ENCODE measurements around the gene TMBIM6. TPM values are rescaled to one million over a fixed set of nuclear protein-coding genes. Genes with fewer than 3 reads are reported as not detected.

The TMBIM6 gene
- total RNA-seq, 1 experiment from 2014 or later = 628 TPM

DNA sequence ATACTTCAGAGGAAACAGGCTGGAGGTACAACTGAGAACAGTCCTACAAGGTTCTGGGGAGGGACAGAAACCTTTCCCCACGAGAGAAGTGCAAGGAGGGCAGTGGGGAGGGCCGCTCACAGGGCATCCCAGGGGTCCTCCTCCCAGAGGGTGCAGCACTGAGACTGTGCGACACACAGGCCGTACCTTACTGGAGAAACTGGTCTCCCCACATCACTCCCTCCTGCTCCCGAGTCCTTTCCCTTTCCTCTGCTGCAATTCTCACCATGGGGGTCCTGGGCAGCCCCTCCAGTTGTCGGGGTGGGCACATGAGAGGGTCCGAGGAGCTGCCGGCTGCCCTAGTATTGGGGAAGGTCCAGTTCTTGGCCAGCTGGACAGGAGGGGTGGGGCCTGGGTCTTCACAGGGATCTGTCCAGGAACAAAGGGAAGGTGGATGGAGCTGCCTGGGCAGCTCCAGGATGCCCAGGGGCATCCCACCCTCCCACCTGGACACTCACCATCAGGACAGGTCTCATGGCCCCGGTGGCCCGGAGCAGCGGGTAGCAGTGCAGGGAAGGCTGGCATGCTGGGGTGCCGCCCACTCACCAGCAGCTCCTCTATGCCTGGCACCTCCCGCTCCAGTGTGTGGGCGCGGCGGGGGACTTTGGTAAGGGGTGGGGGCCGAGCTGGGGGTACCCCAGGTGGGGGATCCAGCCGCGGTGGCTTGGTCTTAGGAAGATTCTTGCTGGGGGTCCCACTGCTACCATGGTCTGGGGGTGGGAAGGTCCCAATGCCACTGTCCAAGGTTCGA lies 51.0 kb downstream of the TMBIM6 start:
- DNase-seq (ENCODE audit: low read depth) = no peak
- in situ Hi-C loops (cut with HindIII; ENCODE audit: low pct_unique_long_range_greater_than_20kb, low sequenced_read_pairs) = no loop called here

DNA sequence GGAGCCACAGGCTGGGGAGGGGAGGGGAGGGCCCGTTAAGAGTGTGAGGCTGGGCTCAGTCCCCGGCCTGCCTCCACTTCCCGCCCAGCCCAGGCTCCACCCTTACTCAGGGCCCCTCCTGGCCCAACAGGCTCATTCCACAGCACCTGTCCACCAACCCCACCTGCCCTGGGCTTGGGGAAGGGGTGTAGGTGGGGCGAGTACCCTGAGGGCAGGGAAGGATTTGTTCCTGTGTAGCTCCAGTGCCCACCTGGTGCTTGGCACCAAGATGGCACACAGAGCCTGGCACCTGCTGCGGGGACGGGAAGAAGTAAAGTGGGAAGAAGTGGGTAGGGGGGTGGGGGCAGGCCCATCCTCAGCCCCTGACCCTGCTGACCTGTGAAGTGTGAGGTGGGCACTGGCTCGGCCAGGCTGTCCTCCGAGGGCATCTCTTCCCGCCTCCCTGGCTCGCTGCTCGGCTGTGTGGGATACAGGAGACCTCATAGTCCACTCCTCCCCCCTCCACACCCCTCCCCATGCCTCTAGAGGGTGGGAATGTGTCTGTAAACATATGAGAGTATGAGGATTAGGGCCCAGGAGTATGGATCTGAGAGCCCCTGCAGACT lies 51.7 kb downstream of the TMBIM6 start:
- in situ Hi-C loops (cut with HindIII; ENCODE audit: low pct_unique_long_range_greater_than_20kb, low sequenced_read_pairs) = no loop called here

DNA sequence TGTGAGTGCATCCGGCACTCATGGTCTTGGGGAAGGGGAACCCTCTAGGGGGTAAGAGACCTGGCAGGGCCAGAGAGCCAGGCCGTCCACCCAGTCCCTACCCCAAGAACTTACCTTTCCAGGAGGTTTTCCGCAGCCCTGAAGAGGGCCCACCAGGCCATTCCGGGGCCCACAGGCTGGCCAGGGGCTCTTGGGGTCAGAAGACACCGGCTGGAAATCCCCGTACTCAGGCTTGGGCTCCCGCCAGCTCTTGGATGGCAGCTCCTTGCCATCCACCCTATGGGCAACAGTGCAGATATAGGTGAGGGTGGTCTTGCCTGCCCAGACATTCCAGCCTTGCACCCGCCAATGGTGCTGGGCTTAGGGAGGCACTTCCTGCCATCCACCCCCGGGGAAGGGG lies 52.3 kb downstream of the TMBIM6 start:
- in situ Hi-C loops (cut with HindIII; ENCODE audit: low pct_unique_long_range_greater_than_20kb, low sequenced_read_pairs) = no loop called here
- no peak for DNase-seq (ENCODE audit: low read depth)

More for the DNA sequence above, 51.7 kb downstream of the TMBIM6 start:
- DNase-seq (ENCODE audit: low read depth) = no peak

DNA sequence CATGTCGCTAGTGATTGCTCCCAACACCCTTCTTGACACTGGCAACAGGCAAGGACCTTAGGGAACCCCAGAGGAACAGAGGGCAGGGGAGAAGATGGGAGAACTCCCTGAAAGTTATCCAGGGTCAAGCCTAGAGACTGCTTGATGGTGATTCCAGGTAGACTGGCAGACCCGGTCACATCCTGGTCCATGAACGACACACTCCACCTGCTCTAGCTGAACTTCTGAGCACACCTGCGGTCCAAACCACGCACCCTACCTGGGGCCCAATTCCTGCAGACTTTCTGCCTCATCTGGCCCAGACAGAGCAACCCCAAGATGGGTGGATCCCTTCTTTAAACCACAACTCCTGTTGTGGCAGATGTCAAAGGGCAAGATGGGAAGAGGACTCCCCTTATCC lies 52.7 kb downstream of the TMBIM6 start:
- DNase-seq (ENCODE audit: low read depth) = no peak
- in situ Hi-C loops (cut with HindIII; ENCODE audit: low pct_unique_long_range_greater_than_20kb, low sequenced_read_pairs) = no loop called here

DNA sequence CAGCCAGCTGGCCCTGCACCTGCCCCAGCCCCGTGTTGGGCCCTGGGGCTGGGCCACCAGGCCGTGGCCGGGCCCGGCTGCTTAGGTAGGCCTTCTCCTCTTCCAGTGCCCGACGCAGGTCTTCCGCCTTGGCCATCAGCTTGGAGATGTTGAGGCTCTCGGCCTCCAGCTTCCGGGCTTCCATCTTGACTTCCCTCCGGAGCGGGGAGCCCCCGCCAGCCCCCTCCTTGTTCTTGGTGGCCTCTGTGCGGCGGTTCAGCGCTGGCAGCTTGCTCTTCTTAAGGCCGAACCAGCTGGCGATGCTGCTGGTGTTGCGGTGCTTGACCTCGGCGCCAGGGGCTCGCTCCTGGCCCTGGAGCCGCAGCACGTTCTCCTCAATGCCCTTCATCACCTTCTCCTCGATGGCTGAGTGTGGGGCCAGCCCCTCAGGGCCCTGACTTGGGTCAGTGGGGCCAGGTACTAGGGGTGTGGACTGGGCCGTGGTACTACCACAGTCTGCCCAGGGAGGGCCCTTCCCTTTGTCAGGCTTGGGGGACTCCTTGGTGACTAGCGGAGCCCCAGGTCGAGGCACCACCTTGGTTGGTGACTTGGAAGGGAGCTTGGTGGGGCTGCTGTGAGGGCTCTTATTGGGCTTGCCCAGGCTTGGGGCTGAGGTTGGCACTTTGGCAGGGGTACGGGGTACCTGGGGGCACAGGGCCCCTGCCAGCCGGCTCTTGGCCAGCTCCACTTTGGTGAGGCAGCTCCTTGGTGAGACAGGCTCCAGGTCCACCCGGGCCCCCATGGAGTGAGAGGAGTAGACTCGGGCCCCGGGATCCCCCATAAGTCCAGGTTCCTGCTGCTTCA lies 53.7 kb downstream of the TMBIM6 start:
- DNase-seq (ENCODE audit: low read depth) = no peak
- in situ Hi-C loops (cut with HindIII; ENCODE audit: low pct_unique_long_range_greater_than_20kb, low sequenced_read_pairs) = no loop called here

DNA sequence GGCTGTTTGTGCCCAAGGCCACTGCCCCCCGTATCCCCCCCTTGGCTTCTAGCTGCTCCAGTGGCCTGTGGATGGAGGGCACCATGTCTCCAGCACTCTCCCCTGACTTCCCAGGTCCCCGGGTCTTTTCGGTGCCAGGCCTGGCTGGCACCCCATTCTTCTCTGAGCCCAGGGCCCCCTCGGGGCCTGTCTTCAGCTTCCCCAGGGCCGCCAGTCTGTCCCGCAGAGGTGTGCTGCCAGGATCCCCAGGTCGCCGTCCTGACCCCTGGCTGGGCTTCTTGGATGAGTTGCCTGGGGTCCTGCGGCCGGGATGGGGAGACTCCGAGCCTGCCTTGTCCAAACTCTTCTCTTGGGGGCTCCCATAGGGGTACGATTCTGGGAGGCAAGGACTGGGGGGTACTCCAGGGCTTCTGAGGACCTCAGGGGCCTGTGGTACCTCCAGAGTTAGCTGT lies 54.3 kb downstream of the TMBIM6 start:
- in situ Hi-C loops (cut with HindIII; ENCODE audit: low pct_unique_long_range_greater_than_20kb, low sequenced_read_pairs) = no loop called here
- no peak for DNase-seq (ENCODE audit: low read depth)

DNA sequence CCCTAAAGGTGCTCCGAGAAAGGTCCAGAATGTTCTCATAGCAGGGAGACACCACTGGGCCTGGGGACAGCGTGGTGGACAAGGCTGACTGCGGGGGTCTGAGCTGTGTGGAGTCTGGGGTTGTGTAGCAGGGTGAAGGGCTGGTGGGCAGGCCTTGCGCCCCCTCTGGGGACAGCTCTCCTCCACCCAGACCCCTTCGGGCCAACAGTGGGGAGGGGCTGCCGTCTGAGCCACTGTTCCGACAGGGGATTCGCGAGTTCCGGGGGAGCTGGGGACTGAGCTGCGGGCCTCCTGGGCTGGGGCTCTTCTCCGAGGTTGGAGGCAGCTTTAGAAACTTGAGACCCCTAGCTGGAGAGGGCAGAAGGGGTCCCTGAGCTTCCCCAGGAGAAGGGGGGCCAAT lies 54.8 kb downstream of the TMBIM6 start:
- DNase-seq (ENCODE audit: low read depth) = no peak
- in situ Hi-C loops (cut with HindIII; ENCODE audit: low pct_unique_long_range_greater_than_20kb, low sequenced_read_pairs) = no loop called here

DNA sequence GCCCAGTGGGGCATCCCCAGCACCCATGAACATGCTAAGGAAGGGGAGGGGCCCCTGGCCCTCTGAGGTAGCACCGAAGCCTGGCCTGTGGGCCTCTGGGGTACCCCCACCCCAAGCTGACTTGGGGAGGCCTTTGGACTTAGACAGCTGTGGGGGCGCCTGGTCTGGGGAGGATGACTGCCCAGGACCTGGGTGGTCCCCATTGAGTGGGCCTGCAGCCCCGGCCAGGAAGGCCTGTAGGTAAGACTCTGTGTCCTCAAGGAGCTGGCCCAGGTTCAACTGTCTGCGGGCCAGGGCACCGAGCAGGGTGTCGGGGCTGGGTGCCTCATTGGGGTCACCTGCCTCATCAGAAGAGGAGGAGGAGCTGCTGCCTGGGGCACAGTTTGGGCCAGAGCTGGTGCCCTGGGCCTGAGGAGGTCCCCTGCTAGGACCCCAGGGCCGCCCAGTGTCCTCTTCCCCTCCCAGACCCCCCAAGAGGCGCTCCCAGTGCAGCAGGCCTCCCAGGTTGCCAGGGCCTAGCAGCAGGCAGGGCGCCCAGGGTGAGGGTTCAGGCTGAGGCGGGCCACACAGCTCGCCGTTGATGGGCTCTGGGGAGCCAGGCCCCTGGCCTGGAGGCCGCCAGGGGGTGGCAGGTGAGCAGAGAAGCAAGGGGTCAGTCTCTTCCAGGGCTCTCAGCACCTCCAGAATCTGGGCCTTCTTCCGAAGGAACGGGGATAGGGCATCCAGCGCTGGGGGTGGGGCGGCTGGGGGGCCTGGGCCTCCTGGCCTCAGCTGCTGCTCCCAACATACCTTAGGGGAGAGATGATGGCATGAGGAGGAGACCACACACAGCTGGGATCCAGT lies 55.5 kb downstream of the TMBIM6 start:
- DNase-seq (ENCODE audit: low read depth) = no peak
- in situ Hi-C loops (cut with HindIII; ENCODE audit: low pct_unique_long_range_greater_than_20kb, low sequenced_read_pairs) = no loop called here

DNA sequence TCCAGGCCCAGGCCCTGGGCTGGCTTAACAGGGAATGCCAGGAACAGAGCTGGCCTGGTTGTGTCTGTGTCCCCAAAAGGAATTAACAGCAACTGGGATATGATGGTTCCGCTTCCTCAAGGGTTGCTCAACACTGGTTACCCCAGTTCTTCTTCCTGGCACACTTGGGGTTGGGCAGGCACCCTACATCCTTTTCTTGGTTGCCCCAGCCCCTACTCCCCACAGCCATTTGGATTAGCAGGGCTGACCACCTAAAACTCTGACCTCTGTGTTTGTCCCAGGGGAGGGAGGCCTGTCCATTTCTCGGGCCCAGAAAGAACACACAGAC lies 56.1 kb downstream of the TMBIM6 start:
- DNase-seq (ENCODE audit: low read depth) = no peak
- in situ Hi-C loops (cut with HindIII; ENCODE audit: low pct_unique_long_range_greater_than_20kb, low sequenced_read_pairs) = no loop called here

DNA sequence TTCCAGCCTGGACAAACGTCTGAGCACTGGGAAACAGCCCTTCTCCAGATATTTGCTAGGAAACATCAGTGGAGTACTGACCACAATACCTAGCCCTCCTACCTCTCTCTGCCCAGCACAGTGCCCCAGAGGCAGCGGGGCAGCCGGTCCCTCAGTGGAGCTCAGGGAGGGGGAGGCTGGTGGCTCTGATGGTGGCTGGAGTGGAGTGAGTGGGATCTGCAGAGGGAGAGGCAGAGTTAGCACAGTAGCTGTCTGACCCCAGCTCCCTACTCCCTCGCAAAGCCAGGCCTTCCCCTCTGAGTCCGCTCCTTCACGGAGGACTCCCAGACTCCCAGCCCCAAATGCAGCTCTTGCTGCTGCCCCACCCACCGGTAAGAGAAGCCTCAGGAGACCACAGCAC lies 56.9 kb downstream of the TMBIM6 start:
- DNase-seq (ENCODE audit: low read depth) = no peak
- in situ Hi-C loops (cut with HindIII; ENCODE audit: low pct_unique_long_range_greater_than_20kb, low sequenced_read_pairs) = no loop called here

DNA sequence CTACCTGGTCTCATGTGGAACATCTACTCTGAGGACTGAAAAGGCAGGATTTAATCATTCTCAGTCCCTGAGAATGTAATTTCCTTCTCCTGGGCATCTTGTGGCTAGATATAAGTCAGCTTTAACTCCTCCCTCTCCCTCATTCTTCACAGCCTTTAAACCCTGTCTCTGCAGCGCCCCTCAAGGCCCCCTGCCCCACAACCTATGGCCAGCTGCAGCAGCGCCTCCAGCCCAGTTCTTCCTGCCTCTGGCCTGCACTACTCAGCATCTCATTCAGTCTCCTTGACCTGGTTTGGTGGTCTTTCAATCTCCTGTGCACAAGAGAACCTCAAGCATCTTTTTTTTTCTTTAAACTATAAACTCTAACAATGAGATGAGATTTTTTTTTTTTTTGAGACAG lies 57.6 kb downstream of the TMBIM6 start:
- DNase-seq (ENCODE audit: low read depth) = no peak
- in situ Hi-C loops (cut with HindIII; ENCODE audit: low pct_unique_long_range_greater_than_20kb, low sequenced_read_pairs) = no loop called here

DNA sequence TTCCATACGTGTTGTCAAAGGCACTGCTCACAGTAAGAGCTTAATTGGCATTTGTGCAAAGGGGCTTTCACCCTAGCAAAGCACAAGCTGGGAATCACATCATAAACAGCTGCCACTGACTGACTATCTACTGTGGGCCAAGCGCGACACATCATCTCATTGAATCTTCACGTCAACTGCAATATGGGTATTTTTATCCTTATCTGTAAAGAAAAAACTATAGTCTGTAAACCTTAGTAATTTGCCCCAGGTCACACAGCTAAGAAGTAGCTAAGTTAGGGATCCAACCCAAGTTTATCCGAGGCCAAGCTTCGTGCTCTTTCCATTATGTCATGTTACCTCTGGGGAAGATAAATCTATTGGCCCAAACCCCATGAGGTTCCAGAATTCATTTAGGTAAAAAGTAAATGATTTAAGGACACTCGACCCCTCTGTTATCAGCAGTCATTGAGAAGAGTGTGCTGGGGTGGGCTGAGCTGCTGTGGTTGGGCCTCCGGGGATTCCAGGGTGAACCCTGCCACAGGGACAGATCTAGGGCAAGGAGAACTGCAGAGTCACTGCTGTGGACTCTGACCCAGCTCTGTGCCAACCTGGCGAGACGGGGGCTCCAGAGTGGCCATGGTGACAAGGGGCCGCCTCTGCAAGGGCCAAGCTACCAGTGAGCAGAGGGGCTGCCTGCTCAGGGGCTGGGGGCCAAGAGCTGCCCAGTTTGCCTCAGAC lies 59.2 kb downstream of the TMBIM6 start:
- DNase-seq (ENCODE audit: low read depth) = no peak
- in situ Hi-C loops (cut with HindIII; ENCODE audit: low pct_unique_long_range_greater_than_20kb, low sequenced_read_pairs) = no loop called here

DNA sequence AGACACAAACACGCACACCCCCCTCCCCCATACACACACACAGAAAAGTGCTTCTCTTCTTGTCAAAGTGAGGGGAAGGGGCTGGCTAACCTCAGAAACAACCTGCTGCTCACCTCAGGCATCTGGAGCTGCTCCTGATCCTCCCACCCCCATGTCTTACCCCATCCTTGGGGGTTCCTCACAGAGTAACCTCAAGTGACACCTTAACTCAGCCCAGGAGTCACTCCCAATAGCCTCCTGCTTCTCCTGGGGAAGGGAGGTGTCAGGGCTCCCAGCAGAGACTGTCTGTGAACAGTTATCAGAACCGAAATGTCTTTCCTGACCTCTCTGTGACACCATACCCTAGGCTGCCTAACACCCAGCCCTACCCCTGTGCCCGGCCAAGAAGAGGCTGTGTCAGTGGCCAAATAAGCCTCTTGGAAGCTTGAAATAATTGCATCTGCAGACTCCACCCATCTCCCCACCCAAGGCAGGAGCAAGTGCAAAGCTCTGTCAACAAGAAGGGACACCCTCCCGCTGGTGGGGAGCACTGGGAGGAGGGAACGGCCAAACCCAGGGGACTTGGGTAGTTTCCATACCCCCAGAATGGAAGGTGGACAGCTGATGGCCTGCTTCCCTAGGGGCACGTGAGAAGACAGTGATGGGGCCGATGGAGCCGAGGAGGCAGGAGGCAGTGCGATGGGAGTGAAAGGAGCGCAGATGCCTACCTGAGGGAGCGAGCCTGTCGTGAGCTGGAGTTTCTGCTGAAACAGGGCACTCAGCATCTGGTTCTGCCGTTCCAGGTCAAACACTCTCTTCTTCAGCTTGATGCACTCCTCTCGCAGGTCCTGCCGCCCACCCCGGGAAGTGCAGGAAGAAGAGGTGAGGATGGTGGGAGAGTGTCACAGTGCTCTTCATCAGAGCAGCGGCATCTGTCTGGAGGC lies 60.0 kb downstream of the TMBIM6 start:
- in situ Hi-C loops (cut with HindIII; ENCODE audit: low pct_unique_long_range_greater_than_20kb, low sequenced_read_pairs) = no loop called here
- no peak for DNase-seq (ENCODE audit: low read depth)

DNA sequence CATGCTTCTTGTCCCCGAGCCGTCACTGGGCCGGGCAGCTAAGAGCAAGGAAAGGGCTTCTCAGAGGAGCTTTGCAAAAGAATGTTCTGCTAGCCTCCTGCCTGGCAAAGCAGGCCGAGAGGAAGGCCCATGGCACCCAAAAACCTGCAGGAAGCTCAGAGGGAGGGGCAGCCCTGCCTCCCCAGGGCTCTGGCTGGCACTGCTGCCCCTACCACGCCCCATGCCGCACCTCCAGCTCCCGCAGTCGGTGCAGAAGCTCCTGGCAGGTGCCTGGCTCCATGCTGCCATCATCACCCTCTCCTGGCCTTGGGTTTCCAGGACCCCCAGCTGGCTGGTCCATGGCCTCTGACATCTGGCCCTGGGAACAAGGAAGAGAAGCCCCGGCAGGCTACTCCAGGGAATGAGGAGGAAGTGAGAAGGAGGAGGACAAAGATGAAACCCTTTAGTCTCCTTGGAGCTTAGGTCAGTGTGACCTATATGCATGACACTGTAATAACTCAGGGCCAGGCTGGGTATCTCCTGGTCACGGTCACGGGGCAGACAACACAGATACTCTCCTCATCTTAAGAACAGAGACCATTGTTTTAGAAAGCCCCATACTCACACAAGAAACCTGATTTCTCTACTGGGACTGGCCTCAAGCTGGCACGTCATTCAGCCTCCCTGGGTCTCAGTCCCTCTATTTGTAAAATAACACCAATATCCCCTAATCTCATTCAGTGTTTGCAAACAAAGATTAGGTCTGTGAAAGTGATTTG lies 62.5 kb downstream of the TMBIM6 start:
- no peak for DNase-seq (ENCODE audit: low read depth)
- in situ Hi-C loops (cut with HindIII; ENCODE audit: low pct_unique_long_range_greater_than_20kb, low sequenced_read_pairs) = no loop called here

DNA sequence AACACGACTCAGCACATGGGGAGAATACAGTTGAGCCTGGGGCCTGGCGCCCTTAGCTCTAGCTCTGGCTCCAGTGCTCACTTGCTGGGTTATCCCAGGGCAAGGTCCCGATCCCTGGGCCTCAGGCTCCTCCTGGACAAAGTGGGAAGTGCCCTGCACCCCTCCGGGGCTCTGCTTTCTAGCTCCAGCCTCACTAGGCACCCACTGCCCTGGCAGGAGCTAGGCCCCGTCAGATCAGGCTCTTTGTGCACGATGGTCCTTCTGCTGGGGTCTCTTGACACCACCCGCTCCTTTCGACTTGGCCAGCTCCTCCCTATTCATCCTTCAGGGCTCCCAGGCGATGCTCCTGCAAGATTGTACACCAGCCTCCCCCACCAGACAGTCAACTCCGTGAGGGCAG lies 63.5 kb downstream of the TMBIM6 start:
- no peak for DNase-seq (ENCODE audit: low read depth)
- in situ Hi-C loops (cut with HindIII; ENCODE audit: low pct_unique_long_range_greater_than_20kb, low sequenced_read_pairs) = no loop called here

DNA sequence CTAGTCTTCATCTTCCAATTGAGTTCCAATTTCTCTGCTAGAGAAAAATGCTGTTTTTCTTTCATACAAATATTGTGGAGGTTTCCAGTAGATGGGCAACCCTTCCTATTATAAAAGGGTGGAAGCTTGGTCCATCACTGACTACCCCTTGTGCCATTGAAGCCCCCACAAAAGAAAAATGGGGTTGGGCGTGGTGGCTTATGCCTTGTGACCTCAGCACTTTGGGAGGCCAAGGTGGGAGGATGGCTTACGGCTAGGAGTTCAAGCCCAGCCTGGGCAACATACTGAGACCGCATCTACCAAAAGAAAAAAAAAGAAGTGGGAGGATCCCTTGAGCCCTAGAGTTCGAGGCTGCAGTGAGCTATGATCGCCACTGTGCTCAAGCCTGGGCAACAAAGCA lies 64.1 kb downstream of the TMBIM6 start:
- in situ Hi-C loops (cut with HindIII; ENCODE audit: low pct_unique_long_range_greater_than_20kb, low sequenced_read_pairs) = no loop called here
- DNase-seq (ENCODE audit: low read depth) = no peak

Measured in Caki2 (cell line).